ENCODE results near the gene OSBPL9.
A peak's percentile ranks its signal among the peaks of the same experiment; 100 is the strongest.

OSBPL9 gene

GRCh38 chr1:51616490-51616889, 402 bp upstream of the OSBPL9 start:
- TF ChIP-seq CTCF (IDR thresholded peaks at IDR 0.05; ENCODE audit: poor library complexity, severe bottlenecking), result no peak
- Histone ChIP-seq H3K27me3 (ENCODE audit: insufficient read depth, poor library complexity, severe bottlenecking) (no peaks in the 10 kb centered on the region), H3K36me3 (ENCODE audit: low read depth) (no peaks in the 10 kb centered on the region), H3K4me1 (ENCODE audit: insufficient read depth, poor library complexity, severe bottlenecking) (peaks cover 34% of the 10 kb centered on the region), H3K27ac (ENCODE audit: poor library complexity, severe bottlenecking) (no peak overlapping the region), H3K4me3 (ENCODE audit: severe bottlenecking) (peak overlapping the region; percentile 75), H3K9me3 (ENCODE audit: severe bottlenecking) (no peaks in the 10 kb centered on the region)
- ATAC-seq (ENCODE audit: low read depth) (no peak), DNase-seq (ENCODE audit: low spot score) (no peak)

GRCh38 chr1:51618715-51619114, 1.8 kb downstream of the OSBPL9 start:
- Histone ChIP-seq H3K9me3 (ENCODE audit: severe bottlenecking) (no peaks in the 10 kb centered on the region), H3K36me3 (ENCODE audit: low read depth) (no peaks in the 10 kb centered on the region), H3K27ac (ENCODE audit: poor library complexity, severe bottlenecking) (peak overlapping the region; percentile 67), H3K27me3 (ENCODE audit: insufficient read depth, poor library complexity, severe bottlenecking) (no peaks in the 10 kb centered on the region), H3K4me3 (ENCODE audit: severe bottlenecking) (no peak overlapping the region), H3K4me1 (ENCODE audit: insufficient read depth, poor library complexity, severe bottlenecking) (peaks cover 54% of the 10 kb centered on the region)
- ATAC-seq (ENCODE audit: low read depth), result no peak
- no peak for TF ChIP-seq CTCF (IDR thresholded peaks at IDR 0.05; ENCODE audit: poor library complexity, severe bottlenecking)
- DNase-seq (ENCODE audit: low spot score), result no peak

- Histone ChIP-seq H3K4me3 (ENCODE audit: severe bottlenecking) (no peak overlapping the region), H3K4me1 (ENCODE audit: insufficient read depth, poor library complexity, severe bottlenecking) (peaks cover 59% of the 10 kb centered on the region), H3K27me3 (ENCODE audit: insufficient read depth, poor library complexity, severe bottlenecking) (no peaks in the 10 kb centered on the region), H3K36me3 (ENCODE audit: low read depth) (no peaks in the 10 kb centered on the region), H3K9me3 (ENCODE audit: severe bottlenecking) (no peaks in the 10 kb centered on the region), H3K27ac (ENCODE audit: poor library complexity, severe bottlenecking) (peak overlapping the region; percentile 67)
- no peak for ATAC-seq (ENCODE audit: low read depth)
- TF ChIP-seq CTCF (IDR thresholded peaks at IDR 0.05; ENCODE audit: poor library complexity, severe bottlenecking), result no peak
- no peak for DNase-seq (ENCODE audit: low spot score)
Measured at GRCh38 chr1:51620470-51620869, 3.6 kb downstream of the OSBPL9 start.

- no peak overlapping the region for H3K4me3 ChIP-seq (ENCODE audit: severe bottlenecking)
- no peak for TF ChIP-seq CTCF (IDR thresholded peaks at IDR 0.05; ENCODE audit: poor library complexity, severe bottlenecking)
- peaks cover 59% of the 10 kb centered on the region for H3K4me1 ChIP-seq (ENCODE audit: insufficient read depth, poor library complexity, severe bottlenecking)
- DNase-seq (ENCODE audit: low spot score), result no peak
- H3K27ac ChIP-seq (ENCODE audit: poor library complexity, severe bottlenecking), result peak overlapping the region; percentile 67
- no peaks in the 10 kb centered on the region for H3K9me3 ChIP-seq (ENCODE audit: severe bottlenecking)
- H3K27me3 ChIP-seq (ENCODE audit: insufficient read depth, poor library complexity, severe bottlenecking), result no peaks in the 10 kb centered on the region
- ATAC-seq (ENCODE audit: low read depth), result no peak
- no peaks in the 10 kb centered on the region for H3K36me3 ChIP-seq (ENCODE audit: low read depth)
Measured at GRCh38 chr1:51621161-51621560, 4.3 kb downstream of the OSBPL9 start.

- H3K36me3 ChIP-seq (ENCODE audit: low read depth), result no peaks in the 10 kb centered on the region
- no peaks in the 10 kb centered on the region for H3K9me3 ChIP-seq (ENCODE audit: severe bottlenecking)
- H3K27me3 ChIP-seq (ENCODE audit: insufficient read depth, poor library complexity, severe bottlenecking), result no peaks in the 10 kb centered on the region
- peak overlapping the region; percentile 67 for H3K27ac ChIP-seq (ENCODE audit: poor library complexity, severe bottlenecking)
- DNase-seq (ENCODE audit: low spot score) (no peak), ATAC-seq (ENCODE audit: low read depth) (no peak; the same call in 2 of the 3 replicates)
- H3K4me3 ChIP-seq (ENCODE audit: severe bottlenecking), result no peak overlapping the region
- H3K4me1 ChIP-seq (ENCODE audit: insufficient read depth, poor library complexity, severe bottlenecking), result peaks cover 55% of the 10 kb centered on the region
- no peak for TF ChIP-seq CTCF (IDR thresholded peaks at IDR 0.05; ENCODE audit: poor library complexity, severe bottlenecking)
Measured at GRCh38 chr1:51621841-51622454, 5.1 kb downstream of the OSBPL9 start.

Measured in RWPE2 (cell line).